GM21619 (cell line): Measurements from ENCODE around the gene MPZL3.

Source experiments
- ATAC-seq: cut with Tn5 transposase; IDR thresholded peaks from one replicate; pipeline ENCODE4 v1.9.1; 2021; ENCODE audit not compliant: unreplicated experiment

Gene MPZL3

GRCh38 chr11:118264569-118265465 lies 12.7 kb upstream of the MPZL3 start:
- no peak for ATAC-seq

GRCh38 chr11:118263695-118264568 lies 11.8 kb upstream of the MPZL3 start, which contains the start of gene MPZL2:
MPZL2 (minus strand) TSS chr11:118264297; CDS start chr11:118264153, 144 bp downstream.
- no peak for ATAC-seq

DNA sequence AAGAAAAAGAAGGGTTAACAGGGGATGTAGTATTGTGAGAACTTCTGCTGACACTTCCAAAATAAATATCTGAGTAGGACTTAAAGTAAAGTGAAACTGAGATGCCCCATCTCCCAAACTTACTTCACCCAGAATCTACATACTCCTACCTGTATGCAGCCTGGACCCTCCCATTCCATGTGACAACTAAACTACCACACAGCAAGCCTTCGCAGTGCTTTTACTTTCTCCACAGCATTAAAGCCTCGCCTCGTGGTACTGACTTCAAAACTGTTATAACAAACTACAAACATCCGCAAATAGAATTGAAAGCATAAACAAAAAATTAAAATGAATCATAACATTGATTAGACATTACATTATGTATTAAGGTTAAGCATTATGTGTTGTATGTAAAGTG lies 10.9 kb upstream of the MPZL3 start:
- ATAC-seq, result no peak

GRCh38 chr11:118260353-118260752 lies 8.2 kb upstream of the MPZL3 start:
- ATAC-seq, result no peak

GRCh38 chr11:118259138-118259537 lies 7.0 kb upstream of the MPZL3 start:
- no peak for ATAC-seq

DNA sequence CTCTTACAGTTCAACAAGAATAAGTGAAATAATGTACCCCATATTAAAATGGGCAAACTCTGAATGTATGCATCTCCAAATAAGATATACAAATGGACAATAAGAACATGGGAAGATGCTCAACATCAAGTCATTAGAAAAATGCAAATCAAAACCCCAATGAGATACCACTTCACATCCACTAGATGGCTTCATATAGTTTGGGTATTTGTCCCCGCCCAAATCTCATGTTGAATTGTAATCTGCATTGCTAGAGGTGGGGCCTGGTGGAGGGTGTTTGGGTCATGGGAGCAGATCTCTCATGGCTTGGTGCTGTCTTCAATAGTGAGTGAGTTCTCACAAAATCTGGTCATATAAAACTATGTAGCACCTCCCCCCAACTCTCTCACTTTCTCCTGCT lies 6.2 kb upstream of the MPZL3 start:
- ATAC-seq, result no peak

GRCh38 chr11:118252688-118253087 lies 523 bp upstream of the MPZL3 start:
- ATAC-seq, result no peak

- ATAC-seq, result no peak
Measured at GRCh38 chr11:118247041-118247440, 5.1 kb downstream of the MPZL3 start.

DNA sequence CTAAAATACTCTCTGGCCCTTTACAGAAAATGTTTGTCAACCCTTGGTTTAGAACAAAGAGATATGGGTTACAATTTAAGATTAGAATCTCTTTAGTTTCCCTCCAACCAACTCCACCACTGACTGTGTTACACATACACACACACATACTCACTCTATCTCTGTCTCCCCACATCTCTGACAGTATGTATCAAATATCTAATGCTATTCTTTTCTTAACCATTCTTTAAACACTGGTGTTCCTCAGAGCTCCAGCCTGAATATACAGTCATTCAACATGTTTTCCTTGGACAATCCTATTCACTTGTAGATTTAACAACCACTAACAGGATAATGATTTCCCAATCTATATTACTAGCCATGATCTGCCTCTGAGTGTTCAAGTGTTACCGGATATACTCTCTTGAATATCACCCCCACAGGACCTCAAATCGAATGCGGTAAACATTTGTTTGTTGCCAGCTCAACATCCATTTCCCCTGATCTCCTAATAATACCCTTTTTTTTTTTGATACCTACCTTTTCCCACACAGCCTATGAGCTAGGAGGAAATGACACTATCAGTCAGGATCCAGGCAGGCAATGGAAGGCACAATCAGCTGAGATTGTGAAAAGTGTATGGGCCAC lies 6.1 kb downstream of the MPZL3 start:
- no peak for ATAC-seq

GRCh38 chr11:118243993-118244762 lies 8.0 kb downstream of the MPZL3 start:
- ATAC-seq, result no peak

DNA sequence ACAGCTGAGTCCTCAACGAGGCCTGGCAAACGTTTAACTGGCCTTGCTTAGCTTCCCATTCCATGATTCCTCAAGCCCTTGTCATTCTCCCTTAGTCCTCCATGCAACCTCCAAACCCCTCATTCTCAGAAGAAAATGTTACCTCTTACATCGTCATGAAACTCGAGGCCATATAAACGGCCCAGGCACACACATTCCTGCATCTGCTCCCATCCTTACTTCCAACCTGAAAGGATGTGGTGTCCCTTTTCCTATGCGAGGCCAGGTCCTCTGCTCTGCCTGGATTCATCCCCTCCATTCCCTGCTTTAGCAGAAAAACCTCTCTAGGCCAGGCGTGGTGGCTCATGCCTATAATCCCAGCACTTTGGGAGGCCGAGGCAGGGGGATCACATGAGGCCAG lies 9.0 kb downstream of the MPZL3 start:
- ATAC-seq, result no peak

DNA sequence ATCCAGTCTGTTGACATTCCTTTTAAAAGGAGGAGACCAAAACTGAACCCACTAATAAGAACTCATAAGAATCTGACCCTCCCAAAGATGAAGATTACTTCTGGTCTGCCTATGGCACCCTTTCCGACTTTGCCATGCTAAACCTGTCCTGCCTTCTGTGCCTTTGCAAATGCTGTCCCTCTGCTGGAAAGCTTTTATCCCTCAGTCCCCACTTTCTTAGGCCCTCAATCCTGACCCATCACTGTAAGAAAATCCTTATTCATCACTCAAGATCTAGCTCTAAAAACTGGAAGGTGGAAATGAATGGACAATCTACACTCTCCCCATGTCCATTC lies 10.4 kb downstream of the MPZL3 start:
- no peak for ATAC-seq

DNA sequence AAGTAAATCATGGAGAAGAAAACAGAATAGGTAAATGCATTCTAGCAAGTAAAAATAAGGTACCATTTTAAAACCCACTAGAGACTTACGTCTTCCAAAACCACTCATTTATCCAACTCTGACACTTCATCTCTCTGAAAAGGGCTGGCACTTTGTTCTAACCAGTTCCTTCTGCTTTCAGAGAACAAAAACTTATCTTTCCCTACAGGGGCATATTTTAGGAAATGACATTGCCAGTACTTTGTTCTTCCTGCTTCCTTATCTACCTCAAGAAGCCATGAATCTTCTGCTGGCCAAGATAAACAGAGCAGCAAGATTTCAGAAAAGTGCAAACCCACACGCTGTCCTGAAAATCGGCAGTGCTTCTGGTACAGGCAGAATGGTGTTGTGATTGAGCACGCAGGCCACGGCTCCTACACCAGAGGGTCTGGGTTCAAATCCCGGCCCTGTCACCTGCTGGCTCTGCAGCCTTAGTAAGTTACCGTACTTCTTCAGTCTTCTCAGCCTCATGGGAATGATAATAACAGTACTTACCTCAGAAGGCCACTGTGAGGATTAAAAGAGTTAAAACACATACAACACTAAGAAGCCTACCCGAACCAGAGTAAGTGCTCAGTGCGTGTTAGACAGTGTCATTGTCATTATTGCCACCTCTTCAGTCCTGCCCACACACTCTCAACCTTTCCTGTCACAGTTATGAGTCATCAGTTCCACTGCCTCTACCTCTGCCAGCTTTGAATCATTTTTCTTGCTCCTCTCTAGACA lies 11.0 kb downstream of the MPZL3 start:
- ATAC-seq, result peak; percentile 72

DNA sequence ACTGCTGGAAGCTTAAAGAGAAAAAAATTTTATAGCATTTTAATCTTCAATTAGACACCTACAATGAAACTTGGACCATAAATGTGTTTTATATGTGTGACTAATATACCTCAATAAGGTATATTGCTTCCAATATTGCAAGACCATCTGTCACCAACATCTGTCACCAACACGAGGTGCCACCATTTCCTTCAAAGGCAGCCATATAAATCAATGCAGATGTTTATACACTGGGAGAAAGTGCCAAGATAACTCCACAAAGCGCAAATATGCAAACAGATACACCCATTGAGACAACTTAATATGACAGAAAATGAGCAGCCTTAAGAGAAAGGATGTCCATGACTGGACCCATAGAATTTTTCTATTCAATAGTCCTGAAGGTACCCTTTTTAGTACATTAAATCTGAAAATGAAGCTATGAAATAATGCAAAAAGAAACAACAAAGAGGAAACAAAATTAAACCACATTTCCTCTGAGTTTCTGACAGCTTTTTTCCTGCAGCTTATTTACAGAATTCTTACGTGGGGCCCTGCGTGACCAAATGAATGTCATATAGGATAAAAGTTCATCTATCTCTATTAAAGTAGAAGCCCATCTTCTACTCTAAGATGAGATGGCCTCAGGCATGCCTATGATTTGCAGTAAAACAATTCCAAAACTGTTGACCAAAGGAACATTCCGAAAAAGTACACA lies 12.5 kb downstream of the MPZL3 start:
- ATAC-seq, result no peak

DNA sequence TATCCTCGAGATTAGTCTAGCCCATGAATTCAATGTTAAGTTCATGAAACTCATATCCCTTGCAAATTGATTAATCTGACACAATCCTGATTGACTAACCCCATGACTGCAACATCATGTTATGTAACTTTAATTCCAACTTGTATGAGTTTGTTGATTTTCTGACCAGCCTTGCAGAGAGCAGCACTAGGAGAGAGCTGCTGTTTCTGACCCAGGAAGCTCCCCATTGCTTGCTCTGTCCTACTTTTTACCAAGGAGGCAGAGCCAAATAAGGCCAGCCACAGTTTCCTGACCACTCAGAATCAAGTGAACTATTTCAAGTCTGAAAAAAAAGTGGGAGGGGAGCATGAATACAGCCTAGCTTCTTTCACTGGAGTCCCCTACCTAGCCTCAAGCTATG lies 13.2 kb downstream of the MPZL3 start:
- no peak for ATAC-seq

DNA sequence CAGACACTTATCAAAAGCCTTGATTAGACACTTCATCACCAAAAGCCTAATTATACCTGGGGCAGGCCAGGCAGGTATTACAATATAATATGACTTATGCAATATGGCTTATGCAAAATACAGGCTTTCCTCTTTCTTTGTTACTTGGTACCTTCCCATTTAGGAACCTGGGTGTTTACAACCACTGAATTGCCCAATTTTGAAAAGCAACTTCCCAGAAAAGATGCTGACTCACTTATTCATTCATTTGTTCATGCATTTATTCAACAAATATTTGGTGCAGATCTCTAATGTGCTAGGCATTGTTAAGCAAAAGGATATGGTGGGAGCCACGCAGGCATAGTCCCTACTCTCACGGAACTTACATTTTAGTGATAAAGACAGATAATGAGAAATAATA lies 13.7 kb downstream of the MPZL3 start:
- ATAC-seq, result no peak

- no peak for ATAC-seq
Measured at GRCh38 chr11:118236170-118236569, 16.0 kb downstream of the MPZL3 start.

- no peak for ATAC-seq
Measured at GRCh38 chr11:118234833-118235232, 17.3 kb downstream of the MPZL3 start.

DNA sequence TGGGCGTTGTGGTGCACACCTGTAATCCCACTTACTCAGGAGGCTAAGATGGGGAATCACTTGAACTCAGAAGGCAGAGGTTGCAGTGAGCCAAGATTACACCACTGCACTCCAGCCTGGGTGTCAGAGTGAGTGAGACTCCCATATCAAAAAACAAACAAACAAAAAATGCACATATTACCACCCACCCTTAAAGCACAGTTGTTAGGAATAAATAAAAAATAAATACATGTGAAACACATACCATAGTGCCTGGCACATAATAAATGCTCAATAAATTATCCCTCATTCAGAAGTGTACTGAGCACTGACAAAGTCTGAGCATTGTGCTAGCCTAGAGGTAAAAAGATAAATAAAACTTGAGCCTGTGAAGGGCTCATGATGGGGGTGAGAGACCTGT lies 18.3 kb downstream of the MPZL3 start:
- ATAC-seq, result no peak
